Gastrocnemius medialis (tissue), 4 donors: ENCODE results near the gene CLDN20. TPM values are rescaled to one million over a fixed set of nuclear protein-coding genes. Genes with fewer than 3 reads are reported as not detected.

Experiments used
- ATAC-seq, 2 donors: fragments of 150-250 bp; one replicate each; pipeline ENCODE4 v1.9.1; 2016
- DNase-seq, 2 donors: peaks; one replicate each; pipeline ENCODE4 v3.0.0-alpha.2; 2019
- H3K27ac ChIP-seq, 4 donors: fragments of 200-600 bp; sonication (generic); 1 replicate in 1 of 4; 2 replicates in 3 of 4; pipeline ENCODE4 v1.5.1; 2016 to 2018; ENCODE audit warnings: mild to moderate bottlenecking in 2 of 4, moderate library complexity in 1 of 4
- H3K27me3 ChIP-seq, 3 donors: fragments of 200-600 bp; sonication (generic) in 2 of 3; 1 replicate in 1 of 3; 2 replicates in 2 of 3; pipeline versions ENCODE4 v1.5.1 to v1.6.0; 2016 to 2019; ENCODE audit warnings: mild to moderate bottlenecking in 1 of 3, moderate library complexity in 1 of 3
- H3K36me3 ChIP-seq, 2 donors: fragments of 200-600 bp; sonication (generic) in 1 of 2; one replicate each; pipeline ENCODE4 v1.5.1; 2017 to 2018
- H3K4me1 ChIP-seq, 2 donors: fragments of 200-600 bp; sonication (generic) in 1 of 2; one replicate each; pipeline ENCODE4 v1.5.1; 2016 to 2017; ENCODE audit warnings: mild to moderate bottlenecking in 2 of 2
- H3K4me3 ChIP-seq, 4 donors: fragments of 200-600 bp; sonication (generic) in 3 of 4; 1 replicate in 1 of 4; 2 replicates in 3 of 4; pipeline ENCODE4 v1.5.1; 2016 to 2019; ENCODE audit warnings: mild to moderate bottlenecking in 2 of 4
- H3K9me3 ChIP-seq, 3 donors: fragments of 200-600 bp; sonication (generic) in 2 of 3; 1 replicate in 1 of 3; 2 replicates in 2 of 3; pipeline ENCODE4 v1.5.1; 2016 to 2019
- POLR2A ChIP-seq, 2 donors: fragments of 450-650 bp; IDR thresholded peaks; one replicate each; pipeline ENCODE4 v1.6.1; 2017; ENCODE audit warnings: antibody characterized with exemption in 2 of 2, mild to moderate bottlenecking in 2 of 2, moderate library complexity in 2 of 2
- in situ Hi-C, 4 donors: fragments of 200-750 bp; cut with MboI; loops; one replicate each; pipeline versions ENCODE4 v1.15.0 to v1.8.0; 2017; ENCODE audit warnings: low sequenced_read_pairs in 4 of 4
- intact Hi-C: fragments of 100-400 bp; cut with DNase I; formaldehyde crosslinking; loops from one replicate; pipeline ENCODE4 v1.15.1; 2023; ENCODE audit warnings: low total_unique reads
- total RNA-seq, 4 donors: library from RNA; depleted of rRNA; stranded (reverse); fragments of >200 nt; gene quantifications; one replicate each; pipeline versions ENCODE4 v1.1.0 to v1.2.3, GENCODE V29; 2016
- TF ChIP-seq, protein P1 (sequence below), 5 experiments: fragments of 450-650 bp in 3 of 5; fragments of 200-600 bp in 2 of 5; sonication (generic) in 2 of 5; IDR thresholded peaks in 4 of 5; conservative IDR thresholded peaks in 1 of 5; 1 replicate in 4 of 5; 2 replicates in 1 of 5; pipeline ENCODE4 v1.5.1; 2016 to 2019; ENCODE audit warnings: antibody characterized with exemption in 5 of 5, mild to moderate bottlenecking in 3 of 5, moderate library complexity in 3 of 5

Gene CLDN20
- total RNA-seq, 4 donors from 2014 or later = not detected

DNA sequence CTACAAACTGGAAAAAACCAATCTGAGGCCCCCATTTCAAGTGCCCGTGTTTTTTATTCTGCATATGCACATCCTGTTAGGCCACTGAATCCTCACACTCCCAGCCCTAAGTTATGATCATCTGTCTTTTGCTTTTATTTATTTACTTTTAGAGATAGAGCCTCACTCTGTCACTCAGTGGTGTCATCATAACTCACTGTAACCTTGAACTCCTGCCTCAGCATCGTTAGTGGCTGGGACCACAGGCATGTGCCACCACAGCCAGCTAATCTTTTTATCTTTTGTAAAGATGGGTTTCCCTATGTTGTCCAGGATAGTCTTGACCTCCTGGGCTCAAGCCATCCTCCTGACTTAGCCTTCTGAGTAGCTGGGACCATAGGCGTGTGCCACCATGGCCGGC is 29.6 kb upstream of the CLDN20 start:
- no peak overlapping the region for H3K27ac ChIP-seq
- H3K36me3 ChIP-seq = no peaks in the 10 kb centered on the region
- no peaks in the 10 kb centered on the region for H3K4me1 ChIP-seq
- H3K4me3 ChIP-seq = no peak overlapping the region
- in situ Hi-C loops = no loop called here
- TF ChIP-seq, protein P1, sequence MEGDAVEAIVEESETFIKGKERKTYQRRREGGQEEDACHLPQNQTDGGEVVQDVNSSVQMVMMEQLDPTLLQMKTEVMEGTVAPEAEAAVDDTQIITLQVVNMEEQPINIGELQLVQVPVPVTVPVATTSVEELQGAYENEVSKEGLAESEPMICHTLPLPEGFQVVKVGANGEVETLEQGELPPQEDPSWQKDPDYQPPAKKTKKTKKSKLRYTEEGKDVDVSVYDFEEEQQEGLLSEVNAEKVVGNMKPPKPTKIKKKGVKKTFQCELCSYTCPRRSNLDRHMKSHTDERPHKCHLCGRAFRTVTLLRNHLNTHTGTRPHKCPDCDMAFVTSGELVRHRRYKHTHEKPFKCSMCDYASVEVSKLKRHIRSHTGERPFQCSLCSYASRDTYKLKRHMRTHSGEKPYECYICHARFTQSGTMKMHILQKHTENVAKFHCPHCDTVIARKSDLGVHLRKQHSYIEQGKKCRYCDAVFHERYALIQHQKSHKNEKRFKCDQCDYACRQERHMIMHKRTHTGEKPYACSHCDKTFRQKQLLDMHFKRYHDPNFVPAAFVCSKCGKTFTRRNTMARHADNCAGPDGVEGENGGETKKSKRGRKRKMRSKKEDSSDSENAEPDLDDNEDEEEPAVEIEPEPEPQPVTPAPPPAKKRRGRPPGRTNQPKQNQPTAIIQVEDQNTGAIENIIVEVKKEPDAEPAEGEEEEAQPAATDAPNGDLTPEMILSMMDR (IDR thresholded peaks at IDR 0.05 in 4 of 5, conservative IDR thresholded peaks at IDR 0.05 in 1 of 5) = no peak
- no peak for TF ChIP-seq POLR2A (IDR thresholded peaks at IDR 0.05)
- no peak for DNase-seq
- intact Hi-C loops = no loop called here
- H3K27me3 ChIP-seq = no peaks in the 10 kb centered on the region
- no peak for ATAC-seq
- no peaks in the 10 kb centered on the region for H3K9me3 ChIP-seq

GRCh38 chr6:155234687-155235086 is 29.1 kb upstream of the CLDN20 start:
- H3K27ac ChIP-seq = no peak overlapping the region
- TF ChIP-seq, protein P1 (IDR thresholded peaks at IDR 0.05 in 4 of 5, conservative IDR thresholded peaks at IDR 0.05 in 1 of 5) = no peak
- TF ChIP-seq POLR2A (IDR thresholded peaks at IDR 0.05) = no peak
- ATAC-seq (no peak), DNase-seq (no peak)
- no peaks in the 10 kb centered on the region for H3K4me1 ChIP-seq
- no peak overlapping the region for H3K4me3 ChIP-seq
- no peaks in the 10 kb centered on the region for H3K9me3 ChIP-seq
- intact Hi-C loops (no loop called here), in situ Hi-C loops (no loop called here)
- no peaks in the 10 kb centered on the region for H3K27me3 ChIP-seq
- no peaks in the 10 kb centered on the region for H3K36me3 ChIP-seq

DNA sequence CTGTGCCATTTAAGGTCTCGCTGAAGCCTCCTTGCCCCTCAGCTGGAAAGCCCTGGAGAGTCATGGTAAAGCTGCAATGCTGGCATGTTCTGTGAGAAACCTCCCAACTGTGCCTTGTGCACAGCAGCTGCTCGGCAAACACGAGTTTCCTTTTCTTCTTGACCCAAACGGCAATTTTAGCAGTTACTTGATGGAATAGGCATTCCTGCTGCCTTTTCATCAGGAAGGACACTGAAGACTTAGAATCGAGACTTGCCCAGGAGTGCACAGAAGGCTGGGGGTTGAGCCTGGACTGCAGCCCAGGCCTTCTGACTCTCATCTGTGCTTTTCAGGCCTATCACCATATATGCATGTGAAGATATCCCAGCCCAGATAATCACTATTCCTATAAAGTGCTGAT is 28.7 kb upstream of the CLDN20 start:
- Histone ChIP-seq H3K27ac (no peak overlapping the region), H3K4me1 (no peaks in the 10 kb centered on the region), H3K9me3 (no peaks in the 10 kb centered on the region), H3K27me3 (no peaks in the 10 kb centered on the region), H3K36me3 (no peaks in the 10 kb centered on the region), H3K4me3 (no peak overlapping the region)
- intact Hi-C loops = no loop called here
- ATAC-seq = no peak
- in situ Hi-C loops = no loop called here
- TF ChIP-seq, protein P1 (IDR thresholded peaks at IDR 0.05 in 4 of 5, conservative IDR thresholded peaks at IDR 0.05 in 1 of 5) = no peak
- no peak for TF ChIP-seq POLR2A (IDR thresholded peaks at IDR 0.05)
- DNase-seq = no peak

- Histone ChIP-seq H3K36me3 (no peaks in the 10 kb centered on the region), H3K27ac (no peak overlapping the region), H3K4me1 (no peaks in the 10 kb centered on the region), H3K9me3 (no peaks in the 10 kb centered on the region), H3K4me3 (no peak overlapping the region), H3K27me3 (no peaks in the 10 kb centered on the region)
- intact Hi-C loops = no loop called here
- no peak for DNase-seq
- TF ChIP-seq, protein P1 (IDR thresholded peaks at IDR 0.05 in 4 of 5, conservative IDR thresholded peaks at IDR 0.05 in 1 of 5) = no peak
- no peak for TF ChIP-seq POLR2A (IDR thresholded peaks at IDR 0.05)
- in situ Hi-C loops = no loop called here
- no peak for ATAC-seq
These were observed 26.2 kb upstream of the CLDN20 start for GRCh38 chr6:155237613-155238012.

- intact Hi-C loops = no loop called here
- no peak overlapping the region for H3K4me3 ChIP-seq
- ATAC-seq (no peak), DNase-seq (no peak)
- no peak overlapping the region for H3K27ac ChIP-seq
- no peaks in the 10 kb centered on the region for H3K4me1 ChIP-seq
- H3K9me3 ChIP-seq = no peaks in the 10 kb centered on the region
- peaks cover 0 to 4% of the 10 kb centered on the region in 2 donors for H3K36me3 ChIP-seq
- TF ChIP-seq, protein P1 (IDR thresholded peaks at IDR 0.05 in 4 of 5, conservative IDR thresholded peaks at IDR 0.05 in 1 of 5) = no peak
- no peak for TF ChIP-seq POLR2A (IDR thresholded peaks at IDR 0.05)
- in situ Hi-C loops = loop anchor here in 1 of 4 donors (10.0 kb wide), 1 partner anchor 66 kb away; no protein-coding TSS in a partner anchor
- no peaks in the 10 kb centered on the region for H3K27me3 ChIP-seq
These were observed 22.8 kb upstream of the CLDN20 start for GRCh38 chr6:155240905-155241600.
